ENCODE data around the gene LPAR1.

The LPAR1 gene

DNA sequence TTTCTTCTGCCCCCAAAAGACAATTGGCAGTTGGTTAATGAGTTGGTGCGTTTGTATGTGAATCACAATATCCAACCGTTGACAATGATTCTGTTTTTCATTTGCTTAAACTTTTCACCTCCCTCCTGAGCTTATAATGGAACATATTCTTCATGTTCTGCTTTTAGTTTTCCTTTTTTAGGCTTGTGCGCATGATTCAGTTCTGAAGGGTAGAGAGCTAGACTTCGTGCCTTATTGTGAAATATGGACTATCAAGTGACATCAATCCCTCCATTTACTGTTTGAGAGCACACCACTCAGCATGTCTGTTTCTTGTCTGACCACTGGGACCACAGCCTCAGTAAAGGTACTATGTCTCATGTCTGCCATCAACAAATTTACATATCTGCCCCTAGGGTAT is 30.5 kb upstream of the LPAR1 start:
- TF ChIP-seq, protein P1, sequence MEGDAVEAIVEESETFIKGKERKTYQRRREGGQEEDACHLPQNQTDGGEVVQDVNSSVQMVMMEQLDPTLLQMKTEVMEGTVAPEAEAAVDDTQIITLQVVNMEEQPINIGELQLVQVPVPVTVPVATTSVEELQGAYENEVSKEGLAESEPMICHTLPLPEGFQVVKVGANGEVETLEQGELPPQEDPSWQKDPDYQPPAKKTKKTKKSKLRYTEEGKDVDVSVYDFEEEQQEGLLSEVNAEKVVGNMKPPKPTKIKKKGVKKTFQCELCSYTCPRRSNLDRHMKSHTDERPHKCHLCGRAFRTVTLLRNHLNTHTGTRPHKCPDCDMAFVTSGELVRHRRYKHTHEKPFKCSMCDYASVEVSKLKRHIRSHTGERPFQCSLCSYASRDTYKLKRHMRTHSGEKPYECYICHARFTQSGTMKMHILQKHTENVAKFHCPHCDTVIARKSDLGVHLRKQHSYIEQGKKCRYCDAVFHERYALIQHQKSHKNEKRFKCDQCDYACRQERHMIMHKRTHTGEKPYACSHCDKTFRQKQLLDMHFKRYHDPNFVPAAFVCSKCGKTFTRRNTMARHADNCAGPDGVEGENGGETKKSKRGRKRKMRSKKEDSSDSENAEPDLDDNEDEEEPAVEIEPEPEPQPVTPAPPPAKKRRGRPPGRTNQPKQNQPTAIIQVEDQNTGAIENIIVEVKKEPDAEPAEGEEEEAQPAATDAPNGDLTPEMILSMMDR (conservative IDR thresholded peaks at IDR 0.05; ENCODE audit: low read length): no peak
- no peak for TF ChIP-seq EZH2phosphoT487 (IDR thresholded peaks at IDR 0.05; ENCODE audit: borderline replicate concordance)
- H3K4me2 ChIP-seq (ENCODE audit: low read depth, low read length, poor library complexity, severe bottlenecking): no peak overlapping the region

DNA sequence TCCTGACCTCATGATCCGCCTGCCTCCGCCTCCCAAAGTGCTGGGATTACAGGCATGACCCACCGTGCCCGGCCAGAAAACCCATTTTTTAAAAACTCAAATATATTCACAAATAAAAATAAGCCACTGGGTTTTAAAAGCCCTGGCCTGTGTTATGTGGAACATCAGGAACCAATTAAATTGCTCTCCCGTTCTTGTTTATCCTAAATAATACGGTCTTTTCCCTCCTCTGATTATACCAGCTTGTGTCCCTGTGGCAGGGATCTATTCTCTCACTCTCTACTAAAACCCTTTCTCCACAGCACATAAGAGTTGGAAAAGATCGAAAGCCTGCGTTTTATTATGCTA is 30.1 kb upstream of the LPAR1 start:
- TF ChIP-seq, protein P1 (conservative IDR thresholded peaks at IDR 0.05; ENCODE audit: low read length): no peak
- no peak for TF ChIP-seq EZH2phosphoT487 (IDR thresholded peaks at IDR 0.05; ENCODE audit: borderline replicate concordance)

More for the DNA sequence above, 30.5 kb upstream of the LPAR1 start:
- Histone ChIP-seq H4K20me1 (ENCODE audit: insufficient read depth, low read length, poor library complexity, severe bottlenecking) (no peaks in the 10 kb centered on the region), H3K79me2 (ENCODE audit: insufficient read depth, low read length) (no peaks in the 10 kb centered on the region), H3K9me3 (ENCODE audit: insufficient read depth, low read depth, low read length) (no peaks in the 10 kb centered on the region), H3K36me3 (ENCODE audit: insufficient read depth, low read length) (no peaks in the 10 kb centered on the region), H3K4me1 (ENCODE audit: insufficient read depth, low read length, poor library complexity, severe bottlenecking) (no peaks in the 10 kb centered on the region), H3K9me2 (replicated peaks; ENCODE audit: low read depth, low read length) (no peaks in the 10 kb centered on the region), H3K9ac (ENCODE audit: low read depth, low read length, poor library complexity, severe bottlenecking) (no peak overlapping the region), H2AFZ (ENCODE audit: low read length) (no peak overlapping the region), H3F3A (ENCODE audit: low read depth) (no peaks in the 10 kb centered on the region), H3K27me3 (ENCODE audit: insufficient read depth, low read length, poor library complexity, severe bottlenecking) (no peaks in the 10 kb centered on the region), H3K4me3 (ENCODE audit: low read length, poor library complexity, severe bottlenecking) (no peak overlapping the region)

DNA sequence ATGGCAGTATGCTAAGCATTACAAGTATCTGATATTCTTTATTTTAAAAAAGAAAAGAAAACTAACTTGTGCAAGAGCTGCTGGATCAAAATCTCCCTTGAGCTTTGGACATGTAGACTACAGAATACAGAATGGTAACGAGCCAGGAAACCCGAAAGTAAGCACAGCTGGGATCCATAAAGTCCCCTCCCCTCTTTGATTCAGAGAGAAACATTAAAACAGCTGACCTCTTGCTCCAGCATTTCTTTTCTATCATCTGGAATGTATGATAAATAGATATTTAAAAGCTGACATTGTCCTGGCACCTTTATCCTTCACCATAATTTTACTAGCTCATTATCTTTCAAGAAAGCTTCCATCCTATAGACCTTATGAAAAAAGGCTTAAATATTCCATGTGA is 28.2 kb upstream of the LPAR1 start:
- Histone ChIP-seq H3K9ac (ENCODE audit: low read depth, low read length, poor library complexity, severe bottlenecking) (no peak overlapping the region), H2AFZ (ENCODE audit: low read length) (no peak overlapping the region), H3K4me2 (ENCODE audit: low read depth, low read length, poor library complexity, severe bottlenecking) (no peak overlapping the region), H3K4me3 (ENCODE audit: low read length, poor library complexity, severe bottlenecking) (no peak overlapping the region), H3K36me3 (ENCODE audit: insufficient read depth, low read length) (no peaks in the 10 kb centered on the region), H3F3A (ENCODE audit: low read depth) (no peaks in the 10 kb centered on the region), H3K27me3 (ENCODE audit: insufficient read depth, low read length, poor library complexity, severe bottlenecking) (no peaks in the 10 kb centered on the region), H3K9me3 (ENCODE audit: insufficient read depth, low read depth, low read length) (no peaks in the 10 kb centered on the region), H3K79me2 (ENCODE audit: insufficient read depth, low read length) (no peaks in the 10 kb centered on the region), H4K20me1 (ENCODE audit: insufficient read depth, low read length, poor library complexity, severe bottlenecking) (no peaks in the 10 kb centered on the region), H3K9me2 (replicated peaks; ENCODE audit: low read depth, low read length) (no peaks in the 10 kb centered on the region), H3K4me1 (ENCODE audit: insufficient read depth, low read length, poor library complexity, severe bottlenecking) (no peaks in the 10 kb centered on the region)
- TF ChIP-seq EZH2phosphoT487 (IDR thresholded peaks at IDR 0.05; ENCODE audit: borderline replicate concordance): no peak
- TF ChIP-seq, protein P1 (conservative IDR thresholded peaks at IDR 0.05; ENCODE audit: low read length): no peak

More for the DNA sequence above, 30.1 kb upstream of the LPAR1 start:
- Histone ChIP-seq H3K79me2 (ENCODE audit: insufficient read depth, low read length) (no peaks in the 10 kb centered on the region), H2AFZ (ENCODE audit: low read length) (no peak overlapping the region), H3K4me3 (ENCODE audit: low read length, poor library complexity, severe bottlenecking) (no peak overlapping the region), H3K9me2 (replicated peaks; ENCODE audit: low read depth, low read length) (no peaks in the 10 kb centered on the region), H3K36me3 (ENCODE audit: insufficient read depth, low read length) (no peaks in the 10 kb centered on the region), H3K9ac (ENCODE audit: low read depth, low read length, poor library complexity, severe bottlenecking) (no peak overlapping the region), H3F3A (ENCODE audit: low read depth) (no peaks in the 10 kb centered on the region), H3K9me3 (ENCODE audit: insufficient read depth, low read depth, low read length) (no peaks in the 10 kb centered on the region), H3K4me1 (ENCODE audit: insufficient read depth, low read length, poor library complexity, severe bottlenecking) (no peaks in the 10 kb centered on the region), H3K27me3 (ENCODE audit: insufficient read depth, low read length, poor library complexity, severe bottlenecking) (no peaks in the 10 kb centered on the region), H4K20me1 (ENCODE audit: insufficient read depth, low read length, poor library complexity, severe bottlenecking) (no peaks in the 10 kb centered on the region), H3K4me2 (ENCODE audit: low read depth, low read length, poor library complexity, severe bottlenecking) (no peak overlapping the region)
